ENCODE results near the gene BOLA3.

BOLA3 gene

GRCh38 chr2:74162951-74163350, 15.2 kb upstream of the BOLA3 start:
- Histone ChIP-seq H3K4me3 (ENCODE audit: low read depth, low read length) (no peak overlapping the region), H2BK120ac (ENCODE audit: insufficient read depth, low read length, poor library complexity) (no peak overlapping the region), H3K9me3 (ENCODE audit: insufficient read depth, low read depth, low read length) (no peaks in the 10 kb centered on the region), H3K9ac (ENCODE audit: low read length) (no peak overlapping the region), H3K14ac (ENCODE audit: low read length) (no peak overlapping the region), H3K4ac (ENCODE audit: low read depth, low read length) (no peak overlapping the region), H2AFZ (ENCODE audit: insufficient read depth, low read length, poor library complexity) (no peak overlapping the region), H3K4me2 (ENCODE audit: low read length) (no peak overlapping the region), H4K91ac (ENCODE audit: low read depth, low read length) (no peak overlapping the region), H3K4me1 (ENCODE audit: control insufficient read depth in 1 of 2, insufficient read depth in 2 of 2, low read length in 2 of 2) (no peaks in the 10 kb centered on the region), H2AK5ac (ENCODE audit: low read length) (no peak overlapping the region), H3K23ac (ENCODE audit: low read length) (no peak overlapping the region), H2BK12ac (ENCODE audit: low read length) (no peak overlapping the region), H3K36me3 (ENCODE audit: control insufficient read depth in 1 of 2, insufficient read depth in 2 of 2, low read length in 2 of 2) (peaks cover 39 to 47% of the 10 kb centered on the region in 2 experiments), H3K79me2 (ENCODE audit: control insufficient read depth, insufficient read depth, low read length, poor library complexity) (no peaks in the 10 kb centered on the region), H4K12ac (ENCODE audit: low read depth, low read length) (no peak overlapping the region), H3K27ac (ENCODE audit: low read depth, low read length) (no peak overlapping the region), H3K27me3 (ENCODE audit: insufficient read depth, low read length) (no peaks in the 10 kb centered on the region), H2BK5ac (ENCODE audit: low read depth, low read length, poor library complexity) (no peak overlapping the region), H3K79me1 (ENCODE audit: low read length) (no peaks in the 10 kb centered on the region), H3K18ac (ENCODE audit: low read length) (no peak overlapping the region), H4K8ac (ENCODE audit: low read depth, low read length) (no peak overlapping the region)
- no peak for DNase-seq
- WGBS (ENCODE audit: extremely low coverage, insufficient coverage, insufficient read length) = no CpG with 5 or more reads among the region's 6 CpGs

GRCh38 chr2:74155830-74156229, 8.1 kb upstream of the BOLA3 start:
- H2BK120ac ChIP-seq (ENCODE audit: insufficient read depth, low read length, poor library complexity) = no peak overlapping the region
- no peak overlapping the region for H2AFZ ChIP-seq (ENCODE audit: insufficient read depth, low read length, poor library complexity)
- H4K8ac ChIP-seq (ENCODE audit: low read depth, low read length) = no peak overlapping the region
- H3K18ac ChIP-seq (ENCODE audit: low read length) = no peak overlapping the region
- no peak overlapping the region for H3K27ac ChIP-seq (ENCODE audit: low read depth, low read length)
- H4K91ac ChIP-seq (ENCODE audit: low read depth, low read length) = no peak overlapping the region
- no peaks in the 10 kb centered on the region for H3K4me1 ChIP-seq (ENCODE audit: control insufficient read depth in 1 of 2, insufficient read depth in 2 of 2, low read length in 2 of 2)
- H3K79me1 ChIP-seq (ENCODE audit: low read length) = no peaks in the 10 kb centered on the region
- H3K36me3 ChIP-seq (ENCODE audit: control insufficient read depth in 1 of 2, insufficient read depth in 2 of 2, low read length in 2 of 2) = peaks cover 27 to 31% of the 10 kb centered on the region in 2 experiments
- H3K9me3 ChIP-seq (ENCODE audit: insufficient read depth, low read depth, low read length) = no peaks in the 10 kb centered on the region
- H3K4me3 ChIP-seq (ENCODE audit: low read depth, low read length) = no peak overlapping the region
- H3K23ac ChIP-seq (ENCODE audit: low read length) = no peak overlapping the region
- no CpG with 5 or more reads among the region's 3 CpGs for WGBS (ENCODE audit: extremely low coverage, insufficient coverage, insufficient read length)
- no peak overlapping the region for H3K14ac ChIP-seq (ENCODE audit: low read length)
- H2BK12ac ChIP-seq (ENCODE audit: low read length) = no peak overlapping the region
- no peak overlapping the region for H2BK5ac ChIP-seq (ENCODE audit: low read depth, low read length, poor library complexity)
- no peak overlapping the region for H3K9ac ChIP-seq (ENCODE audit: low read length)
- H2AK5ac ChIP-seq (ENCODE audit: low read length) = no peak overlapping the region
- H3K4ac ChIP-seq (ENCODE audit: low read depth, low read length) = no peak overlapping the region
- DNase-seq = no peak
- no peak overlapping the region for H3K4me2 ChIP-seq (ENCODE audit: low read length)
- no peak overlapping the region for H4K12ac ChIP-seq (ENCODE audit: low read depth, low read length)
- H3K79me2 ChIP-seq (ENCODE audit: control insufficient read depth, insufficient read depth, low read length, poor library complexity) = no peaks in the 10 kb centered on the region
- H3K27me3 ChIP-seq (ENCODE audit: insufficient read depth, low read length) = no peaks in the 10 kb centered on the region

- no peaks in the 10 kb centered on the region for H3K9me3 ChIP-seq (ENCODE audit: insufficient read depth, low read depth, low read length)
- no peak overlapping the region for H3K27ac ChIP-seq (ENCODE audit: low read depth, low read length)
- no peak overlapping the region for H3K23ac ChIP-seq (ENCODE audit: low read length)
- no peak overlapping the region for H3K9ac ChIP-seq (ENCODE audit: low read length)
- no peak overlapping the region for H3K4me3 ChIP-seq (ENCODE audit: low read depth, low read length)
- H3K14ac ChIP-seq (ENCODE audit: low read length) = no peak overlapping the region
- no peak overlapping the region for H3K4ac ChIP-seq (ENCODE audit: low read depth, low read length)
- no peak overlapping the region for H4K8ac ChIP-seq (ENCODE audit: low read depth, low read length)
- H3K4me2 ChIP-seq (ENCODE audit: low read length) = no peak overlapping the region
- H3K79me2 ChIP-seq (ENCODE audit: control insufficient read depth, insufficient read depth, low read length, poor library complexity) = peaks cover 3% of the 10 kb centered on the region
- H3K27me3 ChIP-seq (ENCODE audit: insufficient read depth, low read length) = no peaks in the 10 kb centered on the region
- no peak overlapping the region for H4K12ac ChIP-seq (ENCODE audit: low read depth, low read length)
- H2AFZ ChIP-seq (ENCODE audit: insufficient read depth, low read length, poor library complexity) = no peak overlapping the region
- no peak overlapping the region for H2AK5ac ChIP-seq (ENCODE audit: low read length)
- peaks cover 12 to 18% of the 10 kb centered on the region in 2 experiments for H3K36me3 ChIP-seq (ENCODE audit: control insufficient read depth in 1 of 2, insufficient read depth in 2 of 2, low read length in 2 of 2)
- peaks cover 0 to 5% of the 10 kb centered on the region in 2 experiments for H3K4me1 ChIP-seq (ENCODE audit: control insufficient read depth in 1 of 2, insufficient read depth in 2 of 2, low read length in 2 of 2)
- H3K79me1 ChIP-seq (ENCODE audit: low read length) = peaks cover 2% of the 10 kb centered on the region
- H2BK12ac ChIP-seq (ENCODE audit: low read length) = no peak overlapping the region
- no peak overlapping the region for H2BK120ac ChIP-seq (ENCODE audit: insufficient read depth, low read length, poor library complexity)
- WGBS (ENCODE audit: extremely low coverage, insufficient coverage, insufficient read length) = no CpG with 5 or more reads among the region's 2 CpGs
- no peak overlapping the region for H2BK5ac ChIP-seq (ENCODE audit: low read depth, low read length, poor library complexity)
- H3K18ac ChIP-seq (ENCODE audit: low read length) = no peak overlapping the region
- no peak for DNase-seq
- H4K91ac ChIP-seq (ENCODE audit: low read depth, low read length) = no peak overlapping the region
Measured at GRCh38 chr2:74152954-74153353, 5.2 kb upstream of the BOLA3 start.

- no peak overlapping the region for H4K8ac ChIP-seq (ENCODE audit: low read depth, low read length)
- no peak overlapping the region for H4K12ac ChIP-seq (ENCODE audit: low read depth, low read length)
- H3K4ac ChIP-seq (ENCODE audit: low read depth, low read length) = no peak overlapping the region
- peaks cover 7% of the 10 kb centered on the region for H3K79me1 ChIP-seq (ENCODE audit: low read length)
- no peak overlapping the region for H3K14ac ChIP-seq (ENCODE audit: low read length)
- no peak overlapping the region for H3K4me3 ChIP-seq (ENCODE audit: low read depth, low read length)
- no peak overlapping the region for H3K4me2 ChIP-seq (ENCODE audit: low read length)
- H3K36me3 ChIP-seq (ENCODE audit: control insufficient read depth in 1 of 2, insufficient read depth in 2 of 2, low read length in 2 of 2) = peaks cover 5 to 8% of the 10 kb centered on the region in 2 experiments
- WGBS (ENCODE audit: extremely low coverage, insufficient coverage, insufficient read length) = no CpG with 5 or more reads among the region's 7 CpGs
- DNase-seq = no peak
- no peak overlapping the region for H3K9ac ChIP-seq (ENCODE audit: low read length)
- no peak overlapping the region for H2BK12ac ChIP-seq (ENCODE audit: low read length)
- no peak overlapping the region for H2BK5ac ChIP-seq (ENCODE audit: low read depth, low read length, poor library complexity)
- H3K4me1 ChIP-seq (ENCODE audit: control insufficient read depth in 1 of 2, insufficient read depth in 2 of 2, low read length in 2 of 2) = peaks cover 4 to 11% of the 10 kb centered on the region in 2 experiments
- no peaks in the 10 kb centered on the region for H3K9me3 ChIP-seq (ENCODE audit: insufficient read depth, low read depth, low read length)
- H4K91ac ChIP-seq (ENCODE audit: low read depth, low read length) = no peak overlapping the region
- no peak overlapping the region for H3K18ac ChIP-seq (ENCODE audit: low read length)
- no peaks in the 10 kb centered on the region for H3K27me3 ChIP-seq (ENCODE audit: insufficient read depth, low read length)
- H2AFZ ChIP-seq (ENCODE audit: insufficient read depth, low read length, poor library complexity) = no peak overlapping the region
- no peak overlapping the region for H2AK5ac ChIP-seq (ENCODE audit: low read length)
- no peak overlapping the region for H3K27ac ChIP-seq (ENCODE audit: low read depth, low read length)
- no peak overlapping the region for H2BK120ac ChIP-seq (ENCODE audit: insufficient read depth, low read length, poor library complexity)
- peaks cover 8% of the 10 kb centered on the region for H3K79me2 ChIP-seq (ENCODE audit: control insufficient read depth, insufficient read depth, low read length, poor library complexity)
- H3K23ac ChIP-seq (ENCODE audit: low read length) = no peak overlapping the region
Measured at GRCh38 chr2:74149570-74150319, 2.0 kb upstream of the BOLA3 start.

Data from trophoblast cell (in vitro differentiated cells and primary cell).